GM12875 (cell line): Measurements from ENCODE around the gene EFNA2.

Experiments used
- H3K4me3 ChIP-seq: one replicate; pipeline ENCODE4 v1.5.1; 2011; ENCODE audit warnings: low read depth, low read length, control low read depth
- TF ChIP-seq, protein P1 (sequence below): IDR thresholded peaks from 2 replicates; pipeline ENCODE4 v1.5.1; 2011; ENCODE audit warnings: low read depth, mild to moderate bottlenecking, control low read depth, inconsistent platforms, low read length, moderate library complexity, borderline replicate concordance; ENCODE audit not compliant: insufficient read depth

EFNA2 gene

DNA sequence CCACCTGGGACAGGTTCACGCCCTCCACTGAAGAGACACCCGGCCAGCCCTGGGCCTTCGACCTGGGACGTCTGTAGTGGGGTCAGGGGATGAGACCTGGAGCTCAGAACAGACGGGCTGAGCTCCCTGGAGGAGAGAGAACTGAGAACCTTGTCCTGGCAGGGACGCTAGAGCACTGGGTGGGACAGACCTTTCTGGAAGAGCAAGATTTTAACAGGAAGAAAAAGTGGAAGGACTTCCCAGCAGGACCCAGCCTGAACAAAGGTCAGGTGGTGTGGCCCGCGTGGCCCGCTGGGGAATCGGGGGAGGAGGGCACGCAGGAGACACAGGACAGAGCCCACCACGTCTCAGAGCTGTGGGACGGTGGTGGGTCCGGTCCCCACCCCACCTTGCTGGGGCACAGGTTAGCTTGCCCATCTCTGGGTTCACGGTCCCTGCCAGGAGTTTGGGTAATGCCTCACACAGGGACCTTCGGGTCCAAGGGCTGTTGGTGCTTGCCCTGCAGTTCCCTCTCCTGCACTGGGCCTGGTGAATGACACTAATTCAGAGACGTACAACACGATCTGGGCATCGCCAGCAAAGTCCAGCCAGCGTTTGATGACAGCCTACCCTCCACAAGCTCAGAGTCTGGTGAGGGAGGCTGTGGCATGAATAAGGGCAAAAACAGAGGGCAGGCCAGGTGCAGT, 1.2 kb upstream of the EFNA2 start:
- no peak overlapping the region for H3K4me3 ChIP-seq
- TF ChIP-seq, protein P1, sequence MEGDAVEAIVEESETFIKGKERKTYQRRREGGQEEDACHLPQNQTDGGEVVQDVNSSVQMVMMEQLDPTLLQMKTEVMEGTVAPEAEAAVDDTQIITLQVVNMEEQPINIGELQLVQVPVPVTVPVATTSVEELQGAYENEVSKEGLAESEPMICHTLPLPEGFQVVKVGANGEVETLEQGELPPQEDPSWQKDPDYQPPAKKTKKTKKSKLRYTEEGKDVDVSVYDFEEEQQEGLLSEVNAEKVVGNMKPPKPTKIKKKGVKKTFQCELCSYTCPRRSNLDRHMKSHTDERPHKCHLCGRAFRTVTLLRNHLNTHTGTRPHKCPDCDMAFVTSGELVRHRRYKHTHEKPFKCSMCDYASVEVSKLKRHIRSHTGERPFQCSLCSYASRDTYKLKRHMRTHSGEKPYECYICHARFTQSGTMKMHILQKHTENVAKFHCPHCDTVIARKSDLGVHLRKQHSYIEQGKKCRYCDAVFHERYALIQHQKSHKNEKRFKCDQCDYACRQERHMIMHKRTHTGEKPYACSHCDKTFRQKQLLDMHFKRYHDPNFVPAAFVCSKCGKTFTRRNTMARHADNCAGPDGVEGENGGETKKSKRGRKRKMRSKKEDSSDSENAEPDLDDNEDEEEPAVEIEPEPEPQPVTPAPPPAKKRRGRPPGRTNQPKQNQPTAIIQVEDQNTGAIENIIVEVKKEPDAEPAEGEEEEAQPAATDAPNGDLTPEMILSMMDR = no peak

DNA sequence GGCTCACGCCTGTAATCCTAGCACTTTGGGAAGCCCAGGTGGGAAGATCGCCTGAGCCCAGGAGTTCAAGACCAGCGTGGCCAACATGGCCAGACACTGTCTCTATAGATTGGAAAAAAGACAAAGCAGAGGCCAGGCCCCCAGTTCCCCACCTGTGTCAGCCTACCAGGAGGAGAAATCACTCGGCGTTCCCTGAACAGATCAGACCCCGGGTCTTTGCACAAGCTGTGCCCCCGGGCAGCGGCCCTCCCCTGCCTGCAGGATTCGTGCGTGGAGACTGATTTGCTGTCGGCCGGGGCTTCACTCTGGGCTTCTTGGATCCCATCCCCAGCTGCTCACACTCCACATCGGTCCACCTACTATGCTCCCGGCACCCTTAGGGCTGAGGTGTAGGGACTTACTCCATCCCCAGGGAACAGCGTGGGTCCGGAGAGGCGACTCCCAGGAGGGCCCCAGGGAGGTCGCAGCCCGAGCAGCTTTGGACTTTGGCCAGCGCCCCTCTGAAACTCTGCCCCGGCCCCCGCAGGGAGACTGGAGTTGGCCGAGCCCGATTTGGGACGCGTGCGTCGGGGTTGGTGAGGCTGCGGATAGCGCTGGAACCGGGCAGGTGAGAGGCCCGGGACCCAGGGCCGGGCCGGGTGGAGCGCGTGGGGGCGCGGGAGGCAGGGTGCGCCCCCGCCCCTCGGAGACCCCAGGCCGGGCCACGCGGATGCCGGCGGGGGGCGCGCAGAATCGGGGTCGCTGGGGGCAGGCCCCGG, 515 bp upstream of the EFNA2 start:
- no peak overlapping the region for H3K4me3 ChIP-seq

DNA sequence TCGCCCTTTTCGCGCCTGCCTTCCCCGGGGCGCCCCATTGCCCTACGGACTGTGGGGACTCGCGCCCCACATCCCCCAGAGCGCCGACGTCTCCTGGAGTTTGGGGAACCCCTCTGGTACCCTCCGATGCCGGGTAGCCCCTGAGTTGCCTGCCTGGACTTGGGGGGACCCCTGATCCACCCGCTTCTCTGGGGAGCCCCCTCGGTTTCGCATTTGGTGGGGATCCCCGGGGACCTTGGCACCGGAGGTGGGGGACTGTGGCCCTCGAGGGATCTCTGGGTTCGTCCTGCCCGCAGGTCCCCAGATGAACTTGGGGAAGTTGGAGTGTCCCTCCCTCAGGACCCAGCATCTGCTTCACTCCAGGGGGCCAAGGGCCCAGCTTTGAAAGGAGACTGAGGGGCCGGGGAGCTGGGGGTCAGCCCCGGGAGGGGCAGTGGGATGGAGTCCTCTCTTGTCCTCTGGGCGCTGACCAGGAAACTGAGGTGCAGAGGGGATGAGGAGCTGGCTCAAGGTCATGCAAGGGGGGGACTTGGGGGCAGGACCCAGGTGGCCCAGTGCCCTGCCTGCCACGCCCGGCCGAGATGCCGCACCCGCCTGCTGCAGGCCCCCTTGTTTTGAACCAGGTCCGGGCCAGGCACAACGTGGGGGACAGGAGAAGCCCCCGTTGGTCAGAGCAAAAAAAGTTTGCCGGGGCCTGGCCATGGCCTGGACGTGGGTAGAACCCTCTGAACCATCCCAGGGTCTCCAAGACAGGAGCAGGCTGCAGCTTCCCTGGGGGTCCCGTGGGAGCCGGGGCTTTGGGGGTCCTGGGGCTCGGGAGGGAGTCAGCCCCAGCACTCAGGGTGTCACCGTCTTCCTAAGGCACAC, 1.0 kb downstream of the EFNA2 start:
- no peak overlapping the region for H3K4me3 ChIP-seq

More for the DNA sequence above, 515 bp upstream of the EFNA2 start:
- TF ChIP-seq, protein P1 = no peak

DNA sequence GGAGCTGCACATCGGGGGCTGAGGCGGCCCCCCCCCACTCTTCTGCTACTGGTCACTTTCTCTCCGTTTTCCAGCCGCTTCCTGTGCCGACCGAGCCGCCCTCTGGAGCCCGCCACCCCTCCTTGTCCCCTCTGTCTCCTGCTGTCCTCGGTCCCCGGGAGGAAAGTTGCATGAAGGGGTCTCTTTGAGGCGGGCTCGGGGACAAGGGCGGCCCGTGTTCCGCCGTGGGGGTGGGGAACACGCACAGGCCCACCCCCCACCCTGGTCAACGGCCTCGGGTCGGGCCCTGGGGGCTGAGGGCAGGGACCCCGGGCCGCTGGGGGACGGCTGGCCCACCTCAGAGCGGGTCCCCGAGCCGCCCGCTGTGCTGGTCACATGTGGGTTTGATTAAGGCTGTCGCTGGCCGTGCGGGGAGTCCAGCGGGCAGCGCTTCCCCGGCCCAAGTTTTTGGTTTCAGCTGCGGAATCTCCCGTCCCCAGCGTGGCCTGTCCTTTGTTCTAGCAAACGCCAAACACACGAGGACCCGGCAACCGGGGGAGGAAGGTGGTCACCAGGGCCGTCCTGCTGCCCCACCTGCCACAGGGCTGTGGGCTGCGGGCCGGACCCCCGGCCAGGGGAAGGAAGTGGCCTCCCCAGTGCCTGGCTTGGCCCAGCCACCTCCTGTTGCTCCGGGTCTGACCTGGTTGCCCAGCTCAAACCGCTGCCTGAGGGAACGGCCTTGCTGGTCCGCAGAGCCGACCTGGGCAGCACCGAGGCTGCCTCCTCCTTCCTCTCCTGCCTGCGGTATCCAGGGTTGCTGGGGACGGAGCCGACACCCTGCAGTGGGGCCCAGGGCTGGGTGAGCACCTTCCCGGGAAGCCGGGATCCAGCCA, 1.9 kb downstream of the EFNA2 start:
- TF ChIP-seq, protein P1 = no peak
- no peak overlapping the region for H3K4me3 ChIP-seq

More for the DNA sequence above, 1.0 kb downstream of the EFNA2 start:
- TF ChIP-seq, protein P1 = no peak

DNA sequence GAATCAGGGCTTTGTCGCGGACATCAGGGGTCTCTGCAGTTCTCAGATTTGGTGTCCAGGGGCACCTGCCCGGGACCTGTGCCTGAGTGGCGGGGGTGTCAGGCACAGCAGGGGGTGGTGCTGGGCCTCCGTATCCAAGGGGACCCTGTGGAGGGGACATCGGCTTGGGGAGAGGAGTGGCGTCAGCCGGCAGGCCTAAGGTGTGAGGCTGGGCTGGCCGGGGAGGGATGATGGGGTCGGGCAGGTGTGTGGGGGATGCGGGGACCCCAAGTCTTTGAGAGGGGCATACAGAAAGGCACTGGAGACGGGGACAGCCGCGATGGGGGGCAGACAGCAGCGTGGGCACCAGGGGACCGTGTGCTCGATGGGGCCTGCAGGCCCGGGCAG, 2.5 kb downstream of the EFNA2 start:
- TF ChIP-seq, protein P1 = no peak

More for the DNA sequence above, 2.5 kb downstream of the EFNA2 start:
- no peak overlapping the region for H3K4me3 ChIP-seq
